Activated T-cell treated with anti-CD3 and anti-CD28 coated beads for 1 hour (primary cell): Measurements from ENCODE around the gene PPP1R3D.
"Not testable (repeated sequence)": the region's sequence is repeated elsewhere in the genome, so short reads cannot be mapped to it uniquely, and the experiment has no call there.

Experiments
- DNase-seq: peaks from one replicate; pipeline ENCODE4 v3.0.0-alpha.2; 2020; ENCODE audit warnings: low read depth

Gene PPP1R3D

GRCh38 chr20:59940129-59940955 is at the start of gene PPP1R3D, which contains the start of gene FAM217B:
Gene PPP1R3D (minus strand): TSS chr20:59940305. CDS start chr20:59939931, 374 bp downstream.
Gene FAM217B (plus strand): TSS chr20:59940389. CDS start chr20:59943944, 3,555 bp downstream.
- peak; percentile 74 for DNase-seq

GRCh38 chr20:59988141-59988540 is 48.0 kb upstream of the PPP1R3D start:
- DNase-seq, result no peak

GRCh38 chr20:59987135-59987534 is 47.0 kb upstream of the PPP1R3D start:
- DNase-seq, result no peak

- DNase-seq, result no peak
Measured at GRCh38 chr20:59985864-59986263, 45.8 kb upstream of the PPP1R3D start.

GRCh38 chr20:59985164-59985563 is 45.1 kb upstream of the PPP1R3D start:
- DNase-seq, result no peak

- DNase-seq, result no peak
Measured at GRCh38 chr20:59984541-59984940, 44.4 kb upstream of the PPP1R3D start.

- DNase-seq, result no peak
Measured at GRCh38 chr20:59983076-59983475, 43.0 kb upstream of the PPP1R3D start.

GRCh38 chr20:59977086-59977485 is 37.0 kb upstream of the PPP1R3D start:
- no peak for DNase-seq

GRCh38 chr20:59976156-59976782 is 36.2 kb upstream of the PPP1R3D start:
- DNase-seq, result no peak

- DNase-seq, result no peak
Measured at GRCh38 chr20:59972037-59972801, 32.1 kb upstream of the PPP1R3D start.

- DNase-seq, result no peak
Measured at GRCh38 chr20:59971428-59971827, 31.3 kb upstream of the PPP1R3D start.

- DNase-seq, result no peak
Measured at GRCh38 chr20:59966428-59966827, 26.3 kb upstream of the PPP1R3D start.

GRCh38 chr20:59962155-59962554 is 22.1 kb upstream of the PPP1R3D start:
- no peak for DNase-seq

GRCh38 chr20:59961423-59961822 is 21.3 kb upstream of the PPP1R3D start:
- no peak for DNase-seq

GRCh38 chr20:59958626-59959025 is 18.5 kb upstream of the PPP1R3D start:
- no peak for DNase-seq

- no peak for DNase-seq
Measured at GRCh38 chr20:59958123-59958522, 18.0 kb upstream of the PPP1R3D start, which contains the start of gene CDH26. Gene CDH26 (plus strand): TSS chr20:59958423. CDS start chr20:59958727, 304 bp downstream.

GRCh38 chr20:59957568-59957967 is 17.5 kb upstream of the PPP1R3D start:
- DNase-seq, result not testable (repeated sequence)

- no peak for DNase-seq
Measured at GRCh38 chr20:59955131-59955796, 15.2 kb upstream of the PPP1R3D start.

GRCh38 chr20:59954718-59955117 is 14.6 kb upstream of the PPP1R3D start:
- DNase-seq, result no peak

- no peak for DNase-seq
Measured at GRCh38 chr20:59949911-59950310, 9.8 kb upstream of the PPP1R3D start.

GRCh38 chr20:59948828-59949720 is 9.0 kb upstream of the PPP1R3D start:
- DNase-seq, result no peak
